GM12892 (cell line): ENCODE measurements around the gene ULK4.

Experiments
- POLR2A ChIP-seq: IDR thresholded peaks from 2 replicates; pipeline ENCODE4 v1.6.1; 2011; ENCODE audit warnings: low read depth, low read length, control low read depth
- POLR2AphosphoS5 ChIP-seq: IDR thresholded peaks from 2 replicates; pipeline ENCODE4 v1.6.1; 2011; ENCODE audit warnings: low read depth, low read length, control low read depth
- TAF1 ChIP-seq: IDR thresholded peaks from 2 replicates; pipeline ENCODE4 v1.6.1; 2011; ENCODE audit warnings: low read depth, mild to moderate bottlenecking, control low read depth, low read length, borderline replicate concordance

DNA sequence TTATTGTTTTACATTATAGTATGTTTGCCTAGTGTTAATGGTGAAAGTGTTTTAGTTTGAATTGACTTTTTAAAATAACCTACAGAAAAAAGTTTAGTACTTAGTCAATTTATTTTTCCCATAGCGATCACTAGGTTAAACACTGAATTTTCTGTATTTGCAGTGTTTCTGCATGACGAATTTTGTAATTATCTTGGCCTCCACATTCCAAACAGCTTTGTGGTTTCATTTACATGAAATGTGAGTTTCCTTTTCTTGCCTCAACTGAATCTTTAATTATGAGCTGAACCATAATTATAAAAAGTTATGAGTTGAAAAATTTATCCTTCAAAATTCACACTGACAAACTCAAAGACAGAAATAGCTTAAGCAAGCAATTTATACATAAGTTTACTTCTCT is 527.1 kb downstream of the ULK4 start:
- TF ChIP-seq POLR2A (no peak), POLR2AphosphoS5 (no peak), TAF1 (no peak)
